ENCODE measurements around the gene CDK2AP2. TPM values are rescaled to one million over a fixed set of nuclear protein-coding genes. Genes with fewer than 3 reads are reported as not detected.
A peak's percentile ranks its signal among the peaks of the same experiment; 100 is the strongest.
"Not testable (repeated sequence)": the region's sequence is repeated elsewhere in the genome, so short reads cannot be mapped to it uniquely, and the experiment has no call there.

Gene CDK2AP2
- total and polyA plus RNA-seq, 2 donors = 5.9 to 75.8 TPM

- DNase-seq (ENCODE audit: extremely low spot score) = no peak
- 76% methylated on average over 11 of the region's 11 CpGs for WGBS
- Histone ChIP-seq H3K27ac (ENCODE audit: low read depth) (no peak overlapping the region), H3K36me3 (ENCODE audit: insufficient read depth) (no peaks in the 10 kb centered on the region), H3K4me3 (ENCODE audit: low read depth, low read length) (no peak overlapping the region), H3K4me1 (ENCODE audit: insufficient read depth) (peaks cover 5% of the 10 kb centered on the region)
These were observed 40.8 kb downstream of the CDK2AP2 start for GRCh38 chr11:67466962-67467771.

- Histone ChIP-seq H3K4me3 (ENCODE audit: low read depth, low read length) (no peak overlapping the region), H3K27ac (ENCODE audit: low read depth) (peak overlapping the region; percentile 14), H3K36me3 (ENCODE audit: insufficient read depth) (no peaks in the 10 kb centered on the region), H3K4me1 (ENCODE audit: insufficient read depth) (peaks cover 5% of the 10 kb centered on the region)
- 82% methylated on average over 5 of the region's 5 CpGs for WGBS
- DNase-seq (ENCODE audit: extremely low spot score) = no peak
These were observed 41.6 kb downstream of the CDK2AP2 start for GRCh38 chr11:67466367-67466766.

- WGBS = 48% methylated on average over 2 of the region's 2 CpGs
- not testable (repeated sequence) for DNase-seq (ENCODE audit: extremely low spot score); H3K36me3 ChIP-seq (ENCODE audit: insufficient read depth); H3K4me3 ChIP-seq (ENCODE audit: low read depth, low read length); H3K4me1 ChIP-seq (ENCODE audit: insufficient read depth); H3K27ac ChIP-seq (ENCODE audit: low read depth)
These were observed 42.4 kb downstream of the CDK2AP2 start for GRCh38 chr11:67465530-67465929.

GRCh38 chr11:67465189-67465510, 42.8 kb downstream of the CDK2AP2 start:
- H3K27ac ChIP-seq (ENCODE audit: low read depth) = peak overlapping the region; percentile 88
- peaks cover 5% of the 10 kb centered on the region for H3K4me1 ChIP-seq (ENCODE audit: insufficient read depth)
- no peak for DNase-seq (ENCODE audit: extremely low spot score)
- WGBS = 69% methylated on average over 3 of the region's 3 CpGs
- peak overlapping the region; percentile 39 for H3K4me3 ChIP-seq (ENCODE audit: low read depth, low read length)
- no peaks in the 10 kb centered on the region for H3K36me3 ChIP-seq (ENCODE audit: insufficient read depth)

- Histone ChIP-seq H3K4me1 (ENCODE audit: insufficient read depth) (peaks cover 5% of the 10 kb centered on the region), H3K4me3 (ENCODE audit: low read depth, low read length) (peak overlapping the region; percentile 39), H3K27ac (ENCODE audit: low read depth) (peak overlapping the region; percentile 88), H3K36me3 (ENCODE audit: insufficient read depth) (no peaks in the 10 kb centered on the region)
- 21% methylated on average over 56 of the region's 56 CpGs for WGBS
- DNase-seq (ENCODE audit: extremely low spot score) = no peak
These were observed 43.4 kb downstream of the CDK2AP2 start for GRCh38 chr11:67464411-67465188.

GRCh38 chr11:67463680-67464410, 44.1 kb downstream of the CDK2AP2 start:
- H3K27ac ChIP-seq (ENCODE audit: low read depth) = peak overlapping the region; percentile 77
- 77% methylated on average over 20 of the region's 20 CpGs for whole genome bisulfite sequencing
- H3K36me3 ChIP-seq (ENCODE audit: insufficient read depth) = no peaks in the 10 kb centered on the region
- no peak for DNase-seq (ENCODE audit: extremely low spot score)
- no peak overlapping the region for H3K4me3 ChIP-seq (ENCODE audit: low read depth, low read length)
- peaks cover 5% of the 10 kb centered on the region for H3K4me1 ChIP-seq (ENCODE audit: insufficient read depth)

GRCh38 chr11:67463186-67463585, 44.8 kb downstream of the CDK2AP2 start:
- H3K4me1 ChIP-seq (ENCODE audit: insufficient read depth) = peaks cover 5% of the 10 kb centered on the region
- no peak for DNase-seq (ENCODE audit: extremely low spot score)
- H3K4me3 ChIP-seq (ENCODE audit: low read depth, low read length) = no peak overlapping the region
- H3K36me3 ChIP-seq (ENCODE audit: insufficient read depth) = no peaks in the 10 kb centered on the region
- 88% methylated on average over 10 of the region's 10 CpGs for WGBS
- H3K27ac ChIP-seq (ENCODE audit: low read depth) = no peak overlapping the region

GRCh38 chr11:67458266-67458665, 49.7 kb downstream of the CDK2AP2 start:
- DNase-seq (ENCODE audit: extremely low spot score) = no peak
- H3K36me3 ChIP-seq (ENCODE audit: insufficient read depth) = no peaks in the 10 kb centered on the region

GRCh38 chr11:67457453-67457852, 50.5 kb downstream of the CDK2AP2 start:
- H3K36me3 ChIP-seq (ENCODE audit: insufficient read depth) = no peaks in the 10 kb centered on the region
- no peaks in the 10 kb centered on the region for H3K4me1 ChIP-seq (ENCODE audit: insufficient read depth)
- H3K27ac ChIP-seq (ENCODE audit: low read depth) = no peak overlapping the region
- WGBS = 87% methylated on average over 12 of the region's 12 CpGs
- no peak overlapping the region for H3K4me3 ChIP-seq (ENCODE audit: low read depth, low read length)
- no peak for DNase-seq (ENCODE audit: extremely low spot score)

More at GRCh38 chr11:67458266-67458665, 49.7 kb downstream of the CDK2AP2 start:
- no peak overlapping the region for H3K27ac ChIP-seq (ENCODE audit: low read depth)
- no peaks in the 10 kb centered on the region for H3K4me1 ChIP-seq (ENCODE audit: insufficient read depth)
- WGBS = 87% methylated on average over 19 of the region's 19 CpGs
- H3K4me3 ChIP-seq (ENCODE audit: low read depth, low read length) = no peak overlapping the region

Small RNAs within 50 kb of the gene (small RNA-seq; reads per million reads assigned to genes)
- gene MIR6752 = not detected

Other genes with a start within 250 kb of the CDK2AP2 start
- gene GRK2, start 241.7 kb downstream of the CDK2AP2 start, total RNA-seq = 21.1 TPM
- gene GRK2, start 241.7 kb downstream of the CDK2AP2 start, polyA plus RNA-seq = 66.3 TPM
- 25.2 TPM for gene ANKRD13D, start 218.9 kb downstream of the CDK2AP2 start, total RNA-seq
- 44.0 TPM for gene ANKRD13D, start 218.9 kb downstream of the CDK2AP2 start, polyA plus RNA-seq
- gene SSH3, start 204.6 kb downstream of the CDK2AP2 start, total RNA-seq = 23.6 TPM
- gene SSH3, start 204.6 kb downstream of the CDK2AP2 start, polyA plus RNA-seq = 52.7 TPM
- 8.8 TPM for gene POLD4, start 154.6 kb downstream of the CDK2AP2 start, total RNA-seq
- 157 TPM for gene POLD4, start 154.6 kb downstream of the CDK2AP2 start, polyA plus RNA-seq
- 2.7 TPM for gene CLCF1, start 134.6 kb downstream of the CDK2AP2 start, total RNA-seq
- 9.2 TPM for gene CLCF1, start 134.6 kb downstream of the CDK2AP2 start, polyA plus RNA-seq
- 7.5 TPM for gene RAD9A, start 116.2 kb downstream of the CDK2AP2 start, total RNA-seq
- 16.9 TPM for gene RAD9A, start 116.2 kb downstream of the CDK2AP2 start, polyA plus RNA-seq
- gene PPP1CA, start 106.3 kb downstream of the CDK2AP2 start, total RNA-seq = 70.6 TPM
- gene PPP1CA, start 106.3 kb downstream of the CDK2AP2 start, polyA plus RNA-seq = 85.9 TPM
- gene TBC1D10C, start 104.1 kb downstream of the CDK2AP2 start, total RNA-seq = 0.42 TPM
- 2.6 TPM for gene TBC1D10C, start 104.1 kb downstream of the CDK2AP2 start, polyA plus RNA-seq
- 0.63 TPM for gene CARNS1, start 92.5 kb downstream of the CDK2AP2 start, total RNA-seq
- gene CARNS1, start 92.5 kb downstream of the CDK2AP2 start, polyA plus RNA-seq = 0.76 TPM
- gene RPS6KB2, start 79.7 kb downstream of the CDK2AP2 start, total RNA-seq = 19.8 TPM
- 41.2 TPM for gene RPS6KB2, start 79.7 kb downstream of the CDK2AP2 start, polyA plus RNA-seq
- 1.2 TPM for gene PTPRCAP, start 70.5 kb downstream of the CDK2AP2 start, total RNA-seq
- 5.2 TPM for gene PTPRCAP, start 70.5 kb downstream of the CDK2AP2 start, polyA plus RNA-seq
- 31.0 TPM for gene CORO1B, start 64.7 kb downstream of the CDK2AP2 start, total RNA-seq
- gene CORO1B, start 64.7 kb downstream of the CDK2AP2 start, polyA plus RNA-seq = 99.3 TPM
- not detected for gene GPR152, start 55.4 kb downstream of the CDK2AP2 start, total RNA-seq
- gene GPR152, start 55.4 kb downstream of the CDK2AP2 start, polyA plus RNA-seq = not detected
- gene CABP4, start 52.8 kb downstream of the CDK2AP2 start, total RNA-seq = 0.26 TPM
- gene CABP4, start 52.8 kb downstream of the CDK2AP2 start, polyA plus RNA-seq = 0.96 TPM
- gene TMEM134, start 38.9 kb downstream of the CDK2AP2 start, total RNA-seq = 20.4 TPM
- gene TMEM134, start 38.9 kb downstream of the CDK2AP2 start, polyA plus RNA-seq = 80.2 TPM
- gene AIP, start 25.1 kb downstream of the CDK2AP2 start, total RNA-seq = 42.9 TPM
- 135 TPM for gene AIP, start 25.1 kb downstream of the CDK2AP2 start, polyA plus RNA-seq
- 12.6 TPM for gene PITPNM1, start 2.8 kb downstream of the CDK2AP2 start, total RNA-seq
- gene PITPNM1, start 2.8 kb downstream of the CDK2AP2 start, polyA plus RNA-seq = 18.5 TPM
- not detected for gene CABP2, start 15.3 kb upstream of the CDK2AP2 start, total RNA-seq
- not detected for gene CABP2, start 15.3 kb upstream of the CDK2AP2 start, polyA plus RNA-seq
- gene GSTP1, start 75.7 kb upstream of the CDK2AP2 start, total RNA-seq = 299 TPM
- 679 TPM for gene GSTP1, start 75.7 kb upstream of the CDK2AP2 start, polyA plus RNA-seq
- gene NDUFV1, start 98.8 kb upstream of the CDK2AP2 start, total RNA-seq = 103 TPM
- 161 TPM for gene NDUFV1, start 98.8 kb upstream of the CDK2AP2 start, polyA plus RNA-seq
- 3.0 TPM for gene NUDT8, start 121.8 kb upstream of the CDK2AP2 start, total RNA-seq
- gene NUDT8, start 121.8 kb upstream of the CDK2AP2 start, polyA plus RNA-seq = 5.8 TPM
- not detected for gene TBX10, start 131.6 kb upstream of the CDK2AP2 start, total RNA-seq
- gene TBX10, start 131.6 kb upstream of the CDK2AP2 start, polyA plus RNA-seq = not detected
- not detected for gene ACY3, start 142.6 kb upstream of the CDK2AP2 start, total RNA-seq
- gene ACY3, start 142.6 kb upstream of the CDK2AP2 start, polyA plus RNA-seq = not detected
- 2.6 TPM for gene ALDH3B2, start 166.5 kb upstream of the CDK2AP2 start, total RNA-seq
- 1.7 TPM for gene ALDH3B2, start 166.5 kb upstream of the CDK2AP2 start, polyA plus RNA-seq

All from urinary bladder (tissue), 4 donors.